GM12874 (cell line): Measurements from ENCODE around the gene AREG.

Experiments
- TF ChIP-seq, protein P1 (sequence below): IDR thresholded peaks from 2 replicates; pipeline ENCODE4 v1.5.1; 2011; ENCODE audit warnings: low read depth, mild to moderate bottlenecking, control low read depth, low read length, moderate library complexity; ENCODE audit not compliant: insufficient read depth

The AREG gene

DNA sequence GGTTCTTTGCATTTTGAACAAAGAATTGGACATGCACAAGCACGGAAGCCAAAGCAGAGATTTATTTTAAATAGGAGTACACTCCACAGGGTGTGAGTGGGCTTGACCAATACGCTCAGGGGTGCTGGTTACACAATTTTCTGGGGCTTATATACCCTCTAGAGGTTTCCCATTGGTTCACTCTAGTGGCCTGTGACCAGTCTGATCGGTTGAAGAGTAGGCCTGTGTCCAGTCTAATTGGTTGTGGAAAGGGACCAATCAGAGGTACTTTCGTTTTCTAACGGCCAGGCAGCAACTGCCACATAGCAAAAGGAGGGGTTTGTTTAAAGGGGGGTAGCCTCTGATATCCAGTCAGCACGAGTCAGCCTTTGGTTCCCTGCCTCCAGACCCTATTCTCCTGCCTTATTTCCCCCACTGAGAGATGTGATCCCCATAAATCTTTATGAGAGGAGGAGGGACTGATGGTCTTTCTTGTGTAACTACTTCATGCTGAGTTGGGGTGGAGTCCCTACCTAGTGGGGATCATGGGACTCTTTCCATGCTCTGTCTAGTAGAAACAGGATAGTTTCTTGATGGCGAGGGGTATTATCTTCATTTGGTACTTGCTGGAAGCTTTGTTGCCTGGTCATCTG, 11.3 kb upstream of the AREG start:
- TF ChIP-seq, protein P1, sequence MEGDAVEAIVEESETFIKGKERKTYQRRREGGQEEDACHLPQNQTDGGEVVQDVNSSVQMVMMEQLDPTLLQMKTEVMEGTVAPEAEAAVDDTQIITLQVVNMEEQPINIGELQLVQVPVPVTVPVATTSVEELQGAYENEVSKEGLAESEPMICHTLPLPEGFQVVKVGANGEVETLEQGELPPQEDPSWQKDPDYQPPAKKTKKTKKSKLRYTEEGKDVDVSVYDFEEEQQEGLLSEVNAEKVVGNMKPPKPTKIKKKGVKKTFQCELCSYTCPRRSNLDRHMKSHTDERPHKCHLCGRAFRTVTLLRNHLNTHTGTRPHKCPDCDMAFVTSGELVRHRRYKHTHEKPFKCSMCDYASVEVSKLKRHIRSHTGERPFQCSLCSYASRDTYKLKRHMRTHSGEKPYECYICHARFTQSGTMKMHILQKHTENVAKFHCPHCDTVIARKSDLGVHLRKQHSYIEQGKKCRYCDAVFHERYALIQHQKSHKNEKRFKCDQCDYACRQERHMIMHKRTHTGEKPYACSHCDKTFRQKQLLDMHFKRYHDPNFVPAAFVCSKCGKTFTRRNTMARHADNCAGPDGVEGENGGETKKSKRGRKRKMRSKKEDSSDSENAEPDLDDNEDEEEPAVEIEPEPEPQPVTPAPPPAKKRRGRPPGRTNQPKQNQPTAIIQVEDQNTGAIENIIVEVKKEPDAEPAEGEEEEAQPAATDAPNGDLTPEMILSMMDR = no peak

DNA sequence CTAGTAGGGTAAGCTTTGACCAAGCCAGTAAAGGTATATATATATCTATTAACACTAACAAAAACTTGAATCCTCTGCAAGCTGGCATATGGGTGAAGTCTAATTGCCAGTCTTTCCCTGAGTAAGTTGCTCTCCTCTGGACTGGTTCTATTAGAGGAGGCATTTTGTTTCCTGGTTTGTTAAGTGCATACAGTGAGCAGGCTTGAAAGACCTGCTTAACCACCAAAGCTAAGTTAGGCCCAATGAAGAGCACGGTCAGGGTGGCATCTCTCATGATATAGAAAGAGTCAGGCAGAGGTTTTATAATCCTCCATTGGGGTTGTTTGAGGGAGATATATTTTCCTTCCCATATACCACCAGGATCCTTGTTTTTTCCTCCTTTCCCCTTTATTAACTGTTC, 9.6 kb upstream of the AREG start:
- TF ChIP-seq, protein P1 = no peak

DNA sequence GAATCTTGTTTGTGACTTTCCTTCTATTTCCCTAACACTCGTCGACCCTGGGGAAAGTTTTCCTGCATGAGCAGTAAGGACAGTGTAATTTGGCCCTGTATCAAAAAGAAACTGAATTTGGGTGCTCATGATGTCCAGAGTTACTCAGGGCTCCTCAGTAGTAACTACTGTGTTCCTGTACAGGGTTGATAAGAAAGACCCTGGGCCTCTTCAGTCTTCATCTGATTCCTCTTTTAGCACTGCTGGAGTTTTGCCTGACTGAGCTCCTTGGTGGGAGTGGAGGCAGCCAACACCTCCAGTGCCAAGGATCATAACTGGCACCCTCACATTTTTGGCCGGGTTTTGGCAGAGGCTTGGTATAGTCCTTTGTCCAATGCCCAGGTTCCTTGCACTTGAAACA, 7.1 kb upstream of the AREG start:
- TF ChIP-seq, protein P1 = no peak

DNA sequence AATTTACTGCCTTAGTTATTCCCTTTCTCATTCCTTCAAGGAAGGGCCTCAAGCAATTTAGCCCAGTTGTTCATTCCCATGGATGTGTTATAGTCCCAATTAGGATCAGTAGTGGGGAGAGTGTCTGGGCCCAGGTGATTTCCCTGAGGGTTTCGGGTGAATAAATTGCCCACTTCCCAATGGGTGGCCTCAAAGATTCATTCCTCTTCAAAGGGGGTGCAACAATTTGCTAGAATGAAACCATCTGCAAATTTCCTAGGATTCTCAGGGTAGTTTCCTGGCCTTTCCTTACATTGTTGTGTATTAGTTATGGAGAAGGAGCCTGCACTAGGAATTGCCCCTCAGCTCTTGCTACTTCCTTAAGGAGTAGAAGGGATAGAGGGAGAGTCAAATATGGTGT, 6.3 kb upstream of the AREG start:
- TF ChIP-seq, protein P1 = no peak

DNA sequence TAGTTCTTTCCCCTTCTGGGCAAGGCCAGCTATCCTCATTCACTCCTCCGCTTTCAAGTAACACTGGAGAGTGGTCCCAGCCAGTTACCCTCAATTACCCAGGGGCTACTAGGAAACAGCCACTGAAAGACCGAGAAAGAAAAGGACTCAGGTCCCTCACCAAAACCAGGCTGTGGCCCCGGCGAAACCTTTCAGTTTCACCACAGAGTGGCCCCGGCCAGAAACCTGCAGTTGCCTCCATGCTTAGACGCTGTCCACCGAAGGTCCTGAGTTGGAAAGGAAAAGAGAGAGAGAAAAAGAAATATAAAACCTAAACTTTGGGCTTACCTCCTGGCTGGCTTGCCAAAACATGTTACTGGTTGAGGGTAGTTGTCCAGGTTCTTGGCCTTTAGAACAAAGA, 5.0 kb upstream of the AREG start:
- TF ChIP-seq, protein P1 = no peak

DNA sequence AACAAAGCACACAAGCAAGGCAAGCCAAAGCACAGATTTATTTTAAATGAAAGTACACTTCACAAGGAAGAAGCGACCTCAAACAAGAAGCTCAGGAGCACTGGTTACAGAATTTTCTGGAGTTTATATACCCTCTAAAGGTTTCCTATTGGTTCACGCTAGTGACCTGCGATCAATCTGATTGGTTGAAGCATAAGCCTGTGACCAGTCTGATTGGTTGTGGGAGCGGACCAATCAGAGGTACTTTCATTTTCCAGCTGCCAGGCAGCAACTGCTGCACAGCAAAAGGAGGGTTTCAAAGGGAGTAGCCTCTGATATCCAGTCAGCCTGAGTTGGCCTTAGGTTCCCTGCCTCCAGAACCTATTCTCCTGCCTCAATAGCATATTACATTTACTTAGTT, 4.6 kb upstream of the AREG start:
- TF ChIP-seq, protein P1 = no peak

DNA sequence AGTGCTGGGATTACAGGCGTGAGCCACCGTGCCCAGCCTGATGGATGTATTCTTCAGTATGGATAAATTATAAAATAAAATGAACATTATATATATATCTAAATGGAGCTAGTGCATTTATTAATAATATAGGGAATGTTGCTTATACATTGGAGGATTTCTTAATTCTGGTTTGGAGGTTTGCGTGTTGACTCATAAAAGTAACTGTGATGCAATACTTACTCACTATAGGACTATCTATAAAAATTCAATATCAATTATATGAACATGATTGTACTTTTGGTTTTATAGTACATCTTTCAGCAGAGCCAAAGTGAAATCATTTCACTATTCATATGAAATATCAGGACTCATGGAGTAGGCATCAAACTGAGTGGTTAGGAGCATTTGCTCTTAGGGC, 3.2 kb upstream of the AREG start:
- TF ChIP-seq, protein P1 = no peak
